ENCODE results near the gene NSUN4.

NSUN4 gene

DNA sequence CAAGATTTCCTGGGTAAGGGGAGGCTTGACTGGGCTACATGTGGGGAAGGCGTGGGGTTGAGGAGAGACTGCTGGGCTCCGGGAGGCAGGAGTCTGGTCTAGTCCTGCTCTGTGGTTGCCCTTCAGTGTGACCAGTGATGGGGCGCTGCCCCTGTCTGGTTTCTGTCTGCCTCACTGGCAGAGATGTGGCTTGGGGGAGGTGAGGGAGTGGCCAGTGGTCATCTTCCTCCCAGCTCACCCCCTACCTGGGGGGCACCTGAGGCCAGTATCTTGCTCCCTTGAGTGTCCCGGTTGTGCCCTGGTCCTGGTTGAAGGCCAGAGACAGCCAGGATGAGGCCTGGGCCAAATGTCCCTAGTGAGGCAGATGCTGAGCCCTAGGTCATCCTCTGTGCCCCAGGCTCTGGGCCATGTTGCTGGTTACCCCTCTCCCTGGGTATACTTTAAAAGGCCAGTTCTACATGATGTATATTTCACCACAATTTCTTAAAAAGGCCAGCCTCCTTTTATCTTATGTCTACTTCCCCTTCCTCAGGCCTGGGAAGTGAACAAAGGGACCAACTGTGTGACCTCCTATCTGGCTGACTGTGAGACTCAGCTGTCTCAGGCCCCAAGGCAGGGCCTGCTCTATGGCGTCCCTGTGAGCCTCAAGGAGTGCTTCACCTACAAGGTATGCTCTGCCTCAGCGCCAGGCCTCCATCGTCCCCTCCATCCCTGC, 64.0 kb downstream of the NSUN4 start:
- FAIRE-seq: no peak
- DNase-seq (ENCODE audit: low spot score): no peak

DNA sequence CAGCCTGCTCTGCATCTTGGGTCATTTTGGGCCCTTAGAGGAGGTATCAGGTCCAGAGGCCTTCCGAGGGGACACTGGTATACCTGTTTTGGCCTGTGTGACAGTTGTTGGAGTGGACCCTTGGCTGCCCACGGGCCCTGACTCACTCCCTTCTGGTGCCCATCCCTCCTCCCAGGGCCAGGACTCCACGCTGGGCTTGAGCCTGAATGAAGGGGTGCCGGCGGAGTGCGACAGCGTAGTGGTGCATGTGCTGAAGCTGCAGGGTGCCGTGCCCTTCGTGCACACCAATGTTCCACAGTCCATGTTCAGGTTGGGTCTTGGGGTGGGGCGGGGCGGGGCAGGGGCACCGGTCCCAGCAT, 64.6 kb downstream of the NSUN4 start:
- DNase-seq (ENCODE audit: low spot score): no peak
- FAIRE-seq: no peak

DNA sequence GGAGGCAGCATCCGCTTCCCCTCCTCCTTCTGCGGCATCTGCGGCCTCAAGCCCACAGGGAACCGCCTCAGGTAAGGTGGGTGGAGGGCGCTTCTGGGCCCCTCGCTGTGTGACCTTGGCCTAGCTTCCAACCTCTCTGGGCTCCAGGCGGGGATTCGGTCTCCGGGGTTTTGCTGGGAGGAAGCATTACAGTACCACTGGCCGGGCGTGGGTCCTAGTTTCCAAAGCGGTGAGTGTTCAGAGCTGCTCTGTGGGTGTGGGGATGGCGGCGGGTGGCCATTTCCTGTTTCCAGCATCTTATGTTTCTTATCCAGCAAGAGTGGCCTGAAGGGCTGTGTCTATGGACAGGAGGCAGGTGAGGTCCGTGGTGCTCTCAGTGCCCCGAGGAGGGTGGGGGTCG, 65.1 kb downstream of the NSUN4 start:
- DNase-seq (ENCODE audit: low spot score): no peak
- no peak for FAIRE-seq

DNA sequence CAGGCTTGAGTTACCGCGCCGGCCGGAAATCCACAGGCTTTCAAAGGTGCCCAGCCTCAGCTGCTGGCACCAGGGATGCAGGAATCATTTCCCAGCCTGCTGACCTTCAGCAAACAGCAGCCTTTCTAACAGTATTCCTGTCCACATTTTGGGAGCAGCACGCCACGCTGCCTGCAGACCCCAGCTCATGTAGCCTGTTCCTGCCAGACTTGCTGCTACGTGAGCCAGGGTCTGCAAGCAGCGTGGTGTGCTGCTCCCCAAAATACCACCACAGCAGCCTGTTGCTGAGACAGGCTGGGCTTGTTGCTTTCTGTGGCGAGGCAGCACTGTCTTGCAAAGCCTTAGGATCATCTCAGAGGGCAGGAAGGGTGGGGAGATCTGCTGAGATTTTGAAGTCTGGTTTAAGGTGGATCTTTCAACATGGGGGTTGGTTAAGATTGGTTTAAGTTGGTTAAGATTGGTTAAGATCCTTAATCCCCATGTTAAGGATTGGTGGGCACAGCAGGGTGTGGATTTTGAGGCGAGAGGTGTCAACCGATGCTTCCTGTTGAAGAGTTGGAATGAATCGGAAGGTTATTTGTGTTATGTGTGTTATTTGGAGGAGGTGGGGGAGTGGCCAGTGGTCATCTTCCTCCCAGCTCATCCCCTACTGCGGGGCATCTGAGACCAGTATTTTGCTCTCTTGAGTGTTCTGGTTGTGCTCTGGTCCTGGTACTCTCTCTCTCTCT, 66.4 kb downstream of the NSUN4 start:
- DNase-seq (ENCODE audit: low spot score) (no peak), FAIRE-seq (no peak)

DNA sequence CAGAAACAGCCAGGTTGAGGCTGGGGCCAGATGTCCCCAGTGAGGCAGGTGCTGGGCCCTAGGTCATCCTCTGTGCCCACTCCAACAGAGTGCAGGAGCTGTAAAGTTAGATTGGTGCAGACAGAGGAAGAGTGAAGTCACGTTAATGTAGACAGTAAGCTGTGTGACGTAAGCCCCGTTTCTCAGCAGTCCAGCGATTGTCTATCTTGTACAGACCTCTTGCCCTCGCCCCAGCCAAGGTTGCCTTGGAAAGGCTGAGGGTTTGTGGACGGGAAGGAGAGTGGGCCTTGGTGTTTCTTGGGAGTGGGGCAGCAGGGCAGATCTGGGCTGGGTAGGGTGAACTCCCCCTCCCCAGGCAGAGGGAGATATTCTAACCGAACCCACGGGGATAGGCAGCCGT, 67.0 kb downstream of the NSUN4 start:
- no peak for FAIRE-seq
- DNase-seq (ENCODE audit: low spot score): no peak

DNA sequence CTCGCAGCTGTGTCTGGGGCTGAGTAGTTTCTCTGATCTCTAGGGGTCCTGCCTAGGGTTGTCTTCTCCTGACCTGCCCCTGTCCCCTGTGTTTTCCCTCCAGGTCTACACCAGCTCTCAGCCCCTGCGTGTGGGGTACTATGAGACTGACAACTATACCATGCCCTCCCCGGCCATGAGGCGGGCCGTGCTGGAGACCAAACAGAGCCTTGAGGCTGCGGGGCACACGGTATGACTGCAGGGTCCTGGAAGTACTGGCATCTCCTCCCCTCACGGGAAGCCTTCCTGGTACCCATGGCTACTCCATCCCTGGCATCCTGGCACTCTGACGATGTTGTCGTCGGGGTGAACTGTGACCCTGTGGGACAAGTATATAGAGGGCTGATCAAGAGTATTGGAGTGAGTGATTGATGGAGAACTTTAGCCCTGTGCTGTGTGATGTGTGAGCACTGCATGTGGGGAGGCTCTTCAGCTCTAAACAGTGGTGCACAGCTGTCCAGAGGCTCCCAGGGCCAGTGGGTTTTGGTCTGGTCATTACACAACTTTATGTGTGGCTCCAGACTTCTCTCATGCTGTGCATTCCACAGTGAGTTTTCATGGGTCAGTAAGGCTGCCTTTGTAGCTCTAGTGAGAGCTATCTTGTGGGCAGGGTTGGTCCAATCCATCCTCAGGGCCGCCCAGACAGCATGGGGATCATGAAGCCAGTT, 67.9 kb downstream of the NSUN4 start:
- FAIRE-seq (no peak), DNase-seq (ENCODE audit: low spot score) (no peak)

DNA sequence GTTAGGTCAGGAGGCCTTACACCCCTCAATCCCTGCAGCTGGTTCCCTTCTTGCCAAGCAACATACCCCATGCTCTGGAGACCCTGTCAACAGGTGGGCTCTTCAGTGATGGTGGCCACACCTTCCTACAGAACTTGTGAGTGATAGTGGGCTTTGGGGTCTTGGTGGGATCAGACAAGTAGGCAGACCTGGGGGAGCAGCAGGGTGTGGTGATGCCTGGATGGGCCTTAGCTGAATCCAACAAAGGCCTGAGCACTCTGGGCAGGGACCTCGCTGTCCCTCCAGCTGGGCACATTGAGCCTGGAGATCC, 68.4 kb downstream of the NSUN4 start:
- DNase-seq (ENCODE audit: low spot score) (no peak), FAIRE-seq (no peak)

DNA sequence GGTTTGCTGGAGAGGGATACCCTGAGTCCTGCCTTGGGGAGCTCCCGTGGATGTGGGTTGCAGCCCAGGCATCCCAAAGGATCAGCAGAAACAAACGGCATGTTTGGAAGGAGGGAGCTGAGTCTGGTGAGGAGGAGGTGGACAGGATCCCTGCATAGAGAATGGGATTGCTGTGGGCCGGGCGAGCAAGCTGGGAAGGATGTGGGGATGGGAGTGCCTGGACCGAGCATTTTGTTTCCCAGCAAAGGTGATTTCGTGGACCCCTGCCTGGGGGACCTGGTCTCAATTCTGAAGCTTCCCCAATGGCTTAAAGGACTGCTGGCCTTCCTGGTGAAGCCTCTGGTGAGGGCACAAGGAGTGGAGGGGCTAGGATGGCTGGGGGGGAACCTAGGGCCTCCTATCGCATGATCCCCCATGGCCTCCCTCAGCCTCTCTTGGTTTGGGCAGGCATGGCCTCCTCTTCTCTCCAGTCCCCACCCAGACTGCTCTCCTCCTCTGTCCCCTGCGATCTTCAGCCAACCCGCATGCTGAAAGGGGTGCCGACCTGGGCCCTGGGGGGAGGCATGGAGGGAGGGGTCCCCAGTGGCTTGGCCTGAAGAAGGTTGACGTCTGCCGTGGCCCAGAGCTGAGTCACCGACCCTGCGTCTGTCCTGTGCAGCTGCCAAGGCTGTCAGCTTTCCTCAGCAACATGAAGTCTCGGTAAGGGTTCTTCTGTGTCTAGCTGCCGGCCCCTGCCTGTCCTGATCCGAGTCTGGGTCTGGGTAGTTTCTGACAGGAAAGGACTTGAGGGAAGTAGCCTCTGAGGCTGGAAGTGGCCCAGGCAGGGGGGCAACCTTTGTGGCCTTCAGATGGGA, 69.8 kb downstream of the NSUN4 start:
- no peak for FAIRE-seq

DNA sequence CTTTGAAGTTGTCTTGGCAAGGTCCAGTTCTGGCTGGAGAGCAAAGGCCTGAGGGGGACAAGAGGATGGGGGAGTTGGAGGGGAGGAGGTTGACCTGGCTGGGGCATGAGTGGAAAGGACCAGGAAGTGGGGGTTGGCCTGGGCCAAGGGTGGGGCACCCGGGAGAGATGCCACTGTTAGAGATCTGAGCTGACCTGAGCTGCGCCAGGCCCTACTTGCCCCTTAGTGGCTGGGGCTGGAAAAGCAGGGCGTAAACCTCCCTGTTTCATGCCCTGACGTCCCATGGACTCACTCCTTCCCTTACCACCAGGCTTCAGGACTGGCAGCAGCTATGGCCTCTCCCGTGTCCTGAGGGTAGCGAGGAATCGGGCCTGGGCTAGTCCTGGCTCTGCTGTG, 70.4 kb downstream of the NSUN4 start:
- FAIRE-seq (no peak), DNase-seq (ENCODE audit: low spot score) (no peak)

More for the DNA sequence above, 69.8 kb downstream of the NSUN4 start:
- DNase-seq (ENCODE audit: low spot score): no peak

All from RCC 7860 (cell line).